Stimulated activated CD4-positive, alpha-beta T cell treated with anti-CD3 and anti-CD28 coated beads, Interleukin-1b, Interleukin-23, amount 100 ng/mL, for 4 hours (primary cell): Measurements from ENCODE around the gene MRC2.
"Not testable (repeated sequence)": the region's sequence is repeated elsewhere in the genome, so short reads cannot be mapped to it uniquely, and the experiment has no call there.

Source experiments
- DNase-seq, 2 donors: peaks; one replicate each; pipeline ENCODE4 v3.0.0-alpha.2; 2020; ENCODE audit warnings: low read depth in 2 of 2

The MRC2 gene, protein sequence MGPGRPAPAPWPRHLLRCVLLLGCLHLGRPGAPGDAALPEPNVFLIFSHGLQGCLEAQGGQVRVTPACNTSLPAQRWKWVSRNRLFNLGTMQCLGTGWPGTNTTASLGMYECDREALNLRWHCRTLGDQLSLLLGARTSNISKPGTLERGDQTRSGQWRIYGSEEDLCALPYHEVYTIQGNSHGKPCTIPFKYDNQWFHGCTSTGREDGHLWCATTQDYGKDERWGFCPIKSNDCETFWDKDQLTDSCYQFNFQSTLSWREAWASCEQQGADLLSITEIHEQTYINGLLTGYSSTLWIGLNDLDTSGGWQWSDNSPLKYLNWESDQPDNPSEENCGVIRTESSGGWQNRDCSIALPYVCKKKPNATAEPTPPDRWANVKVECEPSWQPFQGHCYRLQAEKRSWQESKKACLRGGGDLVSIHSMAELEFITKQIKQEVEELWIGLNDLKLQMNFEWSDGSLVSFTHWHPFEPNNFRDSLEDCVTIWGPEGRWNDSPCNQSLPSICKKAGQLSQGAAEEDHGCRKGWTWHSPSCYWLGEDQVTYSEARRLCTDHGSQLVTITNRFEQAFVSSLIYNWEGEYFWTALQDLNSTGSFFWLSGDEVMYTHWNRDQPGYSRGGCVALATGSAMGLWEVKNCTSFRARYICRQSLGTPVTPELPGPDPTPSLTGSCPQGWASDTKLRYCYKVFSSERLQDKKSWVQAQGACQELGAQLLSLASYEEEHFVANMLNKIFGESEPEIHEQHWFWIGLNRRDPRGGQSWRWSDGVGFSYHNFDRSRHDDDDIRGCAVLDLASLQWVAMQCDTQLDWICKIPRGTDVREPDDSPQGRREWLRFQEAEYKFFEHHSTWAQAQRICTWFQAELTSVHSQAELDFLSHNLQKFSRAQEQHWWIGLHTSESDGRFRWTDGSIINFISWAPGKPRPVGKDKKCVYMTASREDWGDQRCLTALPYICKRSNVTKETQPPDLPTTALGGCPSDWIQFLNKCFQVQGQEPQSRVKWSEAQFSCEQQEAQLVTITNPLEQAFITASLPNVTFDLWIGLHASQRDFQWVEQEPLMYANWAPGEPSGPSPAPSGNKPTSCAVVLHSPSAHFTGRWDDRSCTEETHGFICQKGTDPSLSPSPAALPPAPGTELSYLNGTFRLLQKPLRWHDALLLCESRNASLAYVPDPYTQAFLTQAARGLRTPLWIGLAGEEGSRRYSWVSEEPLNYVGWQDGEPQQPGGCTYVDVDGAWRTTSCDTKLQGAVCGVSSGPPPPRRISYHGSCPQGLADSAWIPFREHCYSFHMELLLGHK (N-terminal part only)

DNA sequence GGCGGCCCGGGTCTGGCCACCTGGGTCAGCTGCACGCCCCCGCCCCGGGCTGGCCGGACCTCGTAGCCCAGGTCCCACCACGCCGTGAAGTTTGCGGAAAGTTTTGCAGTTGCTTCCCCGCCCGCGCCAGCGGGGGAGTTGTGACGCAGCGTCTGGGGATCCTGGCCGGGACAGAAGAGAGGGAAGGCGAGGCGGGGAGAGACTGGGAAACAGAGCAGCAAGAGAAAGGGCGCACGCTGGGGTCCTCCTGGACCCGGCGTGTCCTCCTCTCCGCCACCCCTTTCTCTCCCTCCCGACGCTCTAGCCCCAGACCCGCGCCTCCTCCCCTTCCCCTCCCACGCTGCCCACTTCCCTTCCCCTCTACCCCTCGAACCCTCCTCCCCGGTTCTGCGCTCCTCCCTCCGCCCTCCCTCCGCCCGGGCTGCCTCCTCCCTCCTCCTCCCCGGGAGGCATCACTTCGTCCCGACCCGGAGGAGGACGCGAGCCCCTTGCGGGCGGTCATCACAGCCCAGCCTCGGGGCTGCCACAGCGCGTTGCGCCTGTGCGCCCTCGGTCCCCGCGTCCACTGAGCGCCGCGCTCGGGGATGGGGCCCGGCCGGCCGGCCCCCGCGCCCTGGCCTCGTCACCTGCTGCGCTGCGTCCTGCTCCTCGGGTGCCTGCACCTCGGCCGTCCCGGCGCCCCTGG lies at the start of gene MRC2:
Gene MRC2 (plus strand): TSS at position 452 of the 685 bp plus-strand sequence. CDS start 133 bp downstream, at position 585.
- peak; percentile 29 to 51 for DNase-seq

DNA sequence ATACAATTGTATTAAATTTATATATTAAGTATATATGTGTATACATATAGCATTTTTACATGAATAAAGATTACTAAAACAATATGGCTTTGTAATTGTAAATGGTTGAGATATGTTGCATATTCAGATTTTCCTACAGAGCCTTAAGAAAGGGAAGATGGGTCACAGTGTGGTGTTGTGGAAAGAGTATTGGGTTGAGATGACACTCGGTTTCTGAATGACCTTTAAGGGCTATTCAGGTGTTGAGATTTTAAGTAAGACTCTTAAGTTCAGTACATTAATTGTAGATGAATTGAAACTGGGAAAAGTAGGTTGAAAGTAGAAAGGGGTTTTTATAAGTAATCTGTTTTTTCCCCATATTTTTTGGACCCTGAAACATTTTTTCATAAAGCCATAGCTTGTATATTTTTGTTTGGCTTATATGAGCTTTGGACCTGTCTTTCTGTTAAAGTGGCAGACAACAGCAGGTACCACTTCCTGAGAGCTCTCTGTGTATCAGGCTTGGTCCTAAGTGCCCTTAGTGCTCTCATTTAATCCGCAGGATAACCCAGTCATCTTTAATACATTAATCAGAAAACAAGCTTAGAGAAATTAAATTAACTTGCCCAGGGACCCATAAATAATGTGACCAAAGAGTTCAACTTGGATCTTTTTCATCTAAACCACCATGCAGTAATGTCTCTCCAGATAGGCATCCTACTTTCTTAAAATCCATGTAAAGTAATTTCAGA lies 48.5 kb upstream of the MRC2 start:
- DNase-seq: no peak

DNA sequence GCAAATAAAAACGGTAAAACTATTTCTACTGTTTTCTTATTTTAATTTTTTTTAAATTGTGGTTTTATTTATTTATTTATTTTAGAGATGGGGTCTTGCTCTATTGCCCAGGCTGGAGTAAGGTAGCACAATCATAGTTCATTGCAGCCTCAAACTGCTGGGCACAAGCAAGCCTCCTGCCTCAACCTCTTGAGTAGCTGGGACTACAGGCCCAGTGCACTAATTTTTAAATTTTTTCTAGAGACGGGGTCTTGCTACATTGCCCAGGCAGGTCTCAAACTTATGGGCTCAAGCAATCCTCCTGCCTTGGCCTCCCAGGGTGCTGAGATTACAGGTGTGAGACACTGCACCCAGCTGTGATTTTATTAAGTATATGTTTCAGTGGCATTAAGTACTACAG lies 46.5 kb upstream of the MRC2 start:
- no peak for DNase-seq

- no peak for DNase-seq
Measured at GRCh38 chr17:62581764-62582163, 45.7 kb upstream of the MRC2 start.

DNA sequence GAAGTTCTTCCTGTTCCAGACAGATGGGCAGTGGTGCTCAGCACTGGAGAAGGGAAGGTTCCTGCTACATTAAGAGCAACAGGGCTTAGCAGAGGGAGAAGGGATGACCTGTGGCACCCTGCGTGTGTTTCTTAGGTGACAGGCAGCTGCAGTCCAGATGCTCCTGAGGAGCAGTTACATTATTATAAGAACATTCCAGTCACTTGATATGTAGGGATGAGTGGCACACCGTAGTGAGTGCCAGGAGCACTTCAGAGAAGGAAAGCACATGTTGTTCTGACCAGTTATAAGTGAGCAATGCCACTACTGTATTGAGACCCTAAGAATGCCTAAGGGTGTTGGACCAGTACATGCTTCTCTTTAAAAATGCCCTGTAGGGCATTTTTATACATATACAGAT lies 39.9 kb upstream of the MRC2 start:
- DNase-seq: no peak

- DNase-seq: no peak
Measured at GRCh38 chr17:62588109-62588508, 39.4 kb upstream of the MRC2 start.

DNA sequence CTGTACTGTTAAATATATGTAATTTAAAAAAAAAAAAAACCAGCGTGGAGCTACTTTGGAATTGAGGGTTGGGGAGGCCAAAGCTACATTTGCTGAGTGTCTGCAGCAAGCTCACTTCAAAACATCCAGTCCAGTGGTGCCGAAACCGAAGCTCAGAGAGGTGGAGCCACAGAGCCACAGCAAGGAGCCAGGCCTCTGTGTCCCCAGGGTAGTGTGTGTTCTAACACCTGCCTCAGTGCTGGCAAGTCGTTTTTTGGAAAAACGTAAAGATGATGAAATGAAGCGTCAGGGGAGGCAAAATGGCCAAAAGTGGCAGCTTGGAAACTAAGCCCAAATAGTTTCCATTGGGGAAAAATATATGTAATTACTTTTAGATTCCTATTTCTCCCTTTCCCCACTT lies 36.1 kb upstream of the MRC2 start:
- no peak for DNase-seq

- not testable (repeated sequence) for DNase-seq
Measured at GRCh38 chr17:62591822-62592221, 35.6 kb upstream of the MRC2 start.

GRCh38 chr17:62592341-62593099 lies 35.0 kb upstream of the MRC2 start:
- no peak for DNase-seq

- DNase-seq: no peak
Measured at GRCh38 chr17:62595484-62595883, 32.0 kb upstream of the MRC2 start.

- no peak for DNase-seq
Measured at GRCh38 chr17:62596662-62597061, 30.8 kb upstream of the MRC2 start.

DNA sequence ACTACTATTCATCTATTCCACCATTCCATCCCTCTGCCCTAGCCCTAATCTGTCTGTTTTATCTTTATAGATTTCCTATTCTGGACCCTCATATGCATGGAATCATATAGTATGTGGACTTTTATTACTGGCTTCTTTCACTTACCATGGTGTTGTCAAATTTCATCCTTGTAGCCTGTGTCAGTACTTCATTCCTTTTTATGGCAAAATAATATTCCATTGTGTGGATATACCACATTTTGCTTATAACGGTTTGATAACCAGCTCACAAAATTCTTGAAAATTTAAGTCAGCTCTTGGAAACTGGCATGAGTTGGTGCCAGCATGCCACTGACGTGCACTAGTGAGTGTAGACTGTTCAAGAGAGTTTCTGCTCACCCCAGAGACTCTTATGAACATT lies 30.3 kb upstream of the MRC2 start:
- DNase-seq: no peak

GRCh38 chr17:62597920-62598319 lies 29.6 kb upstream of the MRC2 start:
- DNase-seq: no peak

DNA sequence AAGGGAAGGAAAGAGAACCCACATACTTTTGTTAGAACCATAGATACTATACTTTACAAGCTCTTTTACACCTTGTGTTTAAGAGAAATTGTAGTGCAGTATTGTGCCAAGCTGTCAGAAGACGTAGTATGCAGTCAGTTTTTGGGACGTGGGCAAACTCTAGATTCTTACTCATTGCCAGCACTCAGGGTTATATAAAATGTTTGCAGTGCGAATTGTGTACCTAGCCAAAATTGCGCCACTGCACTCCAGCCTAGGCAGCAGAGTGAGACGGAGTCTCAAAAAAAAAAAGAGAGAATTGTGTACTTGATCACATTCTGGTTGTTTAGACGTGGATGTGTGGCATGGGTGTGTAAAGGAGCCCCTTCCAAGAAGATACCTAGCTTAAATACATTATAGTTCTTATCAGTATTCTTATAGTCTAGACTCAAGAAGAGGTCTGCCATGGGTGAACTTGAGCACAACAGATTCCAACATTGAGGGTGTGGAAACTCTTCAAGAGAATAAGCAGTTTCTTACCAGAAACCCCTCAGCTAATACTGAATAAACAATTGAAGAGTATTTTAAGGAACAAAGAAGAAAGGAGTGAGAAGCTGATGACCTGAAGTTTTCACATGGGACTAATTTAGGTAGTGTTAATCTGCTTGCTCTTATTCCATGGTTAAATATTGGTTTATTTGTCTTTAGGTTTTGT lies 27.4 kb upstream of the MRC2 start:
- no peak for DNase-seq

- no peak for DNase-seq
Measured at GRCh38 chr17:62600805-62601204, 26.7 kb upstream of the MRC2 start.

DNA sequence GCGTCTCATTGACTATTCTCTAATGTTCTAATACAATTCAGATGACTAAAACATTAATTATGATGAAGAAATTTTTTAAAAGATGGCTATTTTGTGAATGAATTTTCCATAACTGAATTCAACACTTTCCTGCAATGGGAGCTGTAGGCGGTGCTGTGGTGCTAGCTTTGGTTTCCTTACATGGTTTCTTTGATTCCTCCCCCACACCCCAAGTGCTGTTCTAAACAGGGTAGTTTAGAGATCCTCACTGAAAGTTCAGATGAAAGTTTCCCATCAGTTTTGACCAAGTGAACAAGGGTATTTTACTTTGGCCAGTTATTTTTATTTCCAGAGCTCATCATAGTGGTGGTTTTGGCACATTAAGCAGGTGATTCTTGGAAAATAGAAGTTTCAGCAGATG lies 26.0 kb upstream of the MRC2 start:
- DNase-seq: no peak

GRCh38 chr17:62603783-62604182 lies 23.7 kb upstream of the MRC2 start:
- not testable (repeated sequence) for DNase-seq

GRCh38 chr17:62605588-62605987 lies 21.9 kb upstream of the MRC2 start:
- no peak for DNase-seq

GRCh38 chr17:62611292-62611691 lies 16.2 kb upstream of the MRC2 start:
- DNase-seq: no peak
